ENCODE data around the gene OPN4.

The OPN4 gene

GRCh38 chr10:86646933-86647332 is 7.4 kb upstream of the OPN4 start:
- Histone ChIP-seq H3K9me2 (replicated peaks; ENCODE audit: insufficient read depth, low read length) (no peaks in the 10 kb centered on the region), H3K27ac (ENCODE audit: low read depth, low read length) (no peak overlapping the region), H3K9me3 (ENCODE audit: insufficient read depth, low read length) (peaks cover 3% of the 10 kb centered on the region; the same call in 1 of the 2 replicates), H3K9ac (ENCODE audit: low read length) (no peak overlapping the region), H3K4me2 (ENCODE audit: low read depth, low read length, poor library complexity, severe bottlenecking) (no peak overlapping the region), H4K20me1 (ENCODE audit: low read depth, low read length) (no peaks in the 10 kb centered on the region), H2AFZ (ENCODE audit: low read depth, low read length, severe bottlenecking) (no peak overlapping the region), H3K36me3 (ENCODE audit: low read length) (no peaks in the 10 kb centered on the region), H3K4me3 (ENCODE audit: insufficient read depth, low read length, poor library complexity, severe bottlenecking) (no peak overlapping the region), H3F3A (ENCODE audit: insufficient read depth) (no peaks in the 10 kb centered on the region), H3K27me3 (ENCODE audit: low read length) (no peaks in the 10 kb centered on the region; the same call in 1 of the 2 replicates), H3K79me2 (ENCODE audit: insufficient read depth, low read length) (no peaks in the 10 kb centered on the region)
- TF ChIP-seq EZH2phosphoT487 (conservative IDR thresholded peaks at IDR 0.05; ENCODE audit: low read length) (no peak), CTCF (IDR thresholded peaks at IDR 0.05; ENCODE audit: insufficient read depth, low read length, poor library complexity, severe bottlenecking) (no peak)

- Histone ChIP-seq H3K4me3 (ENCODE audit: insufficient read depth, low read length, poor library complexity, severe bottlenecking) (no peak overlapping the region), H3K9me2 (replicated peaks; ENCODE audit: insufficient read depth, low read length) (no peaks in the 10 kb centered on the region), H3K9me3 (ENCODE audit: insufficient read depth, low read length) (no peaks in the 10 kb centered on the region), H3K79me2 (ENCODE audit: insufficient read depth, low read length) (no peaks in the 10 kb centered on the region), H4K20me1 (ENCODE audit: low read depth, low read length) (no peaks in the 10 kb centered on the region), H3K4me2 (ENCODE audit: low read depth, low read length, poor library complexity, severe bottlenecking) (no peak overlapping the region), H3K9ac (ENCODE audit: low read length) (no peak overlapping the region), H3K27ac (ENCODE audit: low read depth, low read length) (no peak overlapping the region), H2AFZ (ENCODE audit: low read depth, low read length, severe bottlenecking) (no peak overlapping the region), H3F3A (ENCODE audit: insufficient read depth) (no peaks in the 10 kb centered on the region), H3K27me3 (ENCODE audit: low read length) (no peaks in the 10 kb centered on the region), H3K36me3 (ENCODE audit: low read length) (no peaks in the 10 kb centered on the region)
- TF ChIP-seq EZH2phosphoT487 (conservative IDR thresholded peaks at IDR 0.05; ENCODE audit: low read length) (no peak), CTCF (IDR thresholded peaks at IDR 0.05; ENCODE audit: insufficient read depth, low read length, poor library complexity, severe bottlenecking) (no peak)
These were observed 6.3 kb upstream of the OPN4 start for GRCh38 chr10:86647773-86648703.

DNA sequence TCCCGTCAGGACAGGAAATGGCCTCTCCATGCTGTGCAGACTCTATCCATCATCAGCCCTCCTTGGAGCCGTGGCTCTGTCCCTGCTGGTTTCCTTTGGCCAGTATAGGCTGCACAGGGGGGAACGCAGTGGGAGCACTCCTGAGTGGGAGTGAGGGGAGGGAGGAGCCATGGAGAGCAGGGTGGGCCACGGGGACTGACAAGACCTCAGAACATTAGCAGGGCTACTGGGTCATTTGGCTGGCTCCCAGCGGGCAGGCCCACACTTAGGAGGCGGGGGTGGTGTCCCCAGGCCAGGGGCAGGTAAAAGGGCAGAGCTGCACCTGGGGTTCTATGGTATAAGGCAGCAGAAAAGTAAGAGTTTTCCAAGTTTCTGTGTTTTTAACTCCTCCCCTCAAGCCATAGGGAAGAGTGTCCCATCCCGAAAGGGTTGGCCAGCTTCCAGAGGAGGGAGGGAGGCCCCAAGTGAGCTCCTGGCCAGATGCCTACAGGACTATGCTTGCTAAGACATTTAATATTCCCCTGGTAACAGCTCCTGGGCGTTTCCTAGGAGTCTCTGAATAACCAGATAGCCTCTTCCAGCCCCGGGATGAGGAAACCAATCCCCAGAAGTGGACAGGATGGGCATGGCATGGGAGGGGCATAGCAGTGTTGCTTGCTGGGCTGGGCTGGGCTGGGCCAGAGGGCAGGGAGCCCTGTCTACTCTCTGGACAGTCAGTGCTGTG is 5.5 kb upstream of the OPN4 start:
- TF ChIP-seq EZH2phosphoT487 (conservative IDR thresholded peaks at IDR 0.05; ENCODE audit: low read length) (no peak), CTCF (IDR thresholded peaks at IDR 0.05; ENCODE audit: insufficient read depth, low read length, poor library complexity, severe bottlenecking) (no peak)
- no peaks in the 10 kb centered on the region for H3K36me3 ChIP-seq (ENCODE audit: low read length)
- H3K27ac ChIP-seq (ENCODE audit: low read depth, low read length), result no peak overlapping the region
- no peak overlapping the region for H3K9ac ChIP-seq (ENCODE audit: low read length)
- H3K4me3 ChIP-seq (ENCODE audit: insufficient read depth, low read length, poor library complexity, severe bottlenecking), result no peak overlapping the region
- H3K4me2 ChIP-seq (ENCODE audit: low read depth, low read length, poor library complexity, severe bottlenecking), result no peak overlapping the region
- H2AFZ ChIP-seq (ENCODE audit: low read depth, low read length, severe bottlenecking), result no peak overlapping the region
- H3K79me2 ChIP-seq (ENCODE audit: insufficient read depth, low read length), result no peaks in the 10 kb centered on the region
- H3F3A ChIP-seq (ENCODE audit: insufficient read depth), result no peaks in the 10 kb centered on the region
- H3K27me3 ChIP-seq (ENCODE audit: low read length), result no peaks in the 10 kb centered on the region
- no peaks in the 10 kb centered on the region for H4K20me1 ChIP-seq (ENCODE audit: low read depth, low read length)
- H3K9me3 ChIP-seq (ENCODE audit: insufficient read depth, low read length), result no peaks in the 10 kb centered on the region
- H3K9me2 ChIP-seq (replicated peaks; ENCODE audit: insufficient read depth, low read length), result no peaks in the 10 kb centered on the region
